HG03103 (cell line): Measurements from ENCODE around the gene ZBTB42.
"Not testable (repeated sequence)": the region's sequence is repeated elsewhere in the genome, so short reads cannot be mapped to it uniquely, and the experiment has no call there.

Source experiments
- ATAC-seq: cut with Tn5 transposase; IDR thresholded peaks from one replicate; pipeline ENCODE4 v1.9.1; 2021; ENCODE audit warnings: low read depth; ENCODE audit not compliant: unreplicated experiment

The ZBTB42 gene

DNA sequence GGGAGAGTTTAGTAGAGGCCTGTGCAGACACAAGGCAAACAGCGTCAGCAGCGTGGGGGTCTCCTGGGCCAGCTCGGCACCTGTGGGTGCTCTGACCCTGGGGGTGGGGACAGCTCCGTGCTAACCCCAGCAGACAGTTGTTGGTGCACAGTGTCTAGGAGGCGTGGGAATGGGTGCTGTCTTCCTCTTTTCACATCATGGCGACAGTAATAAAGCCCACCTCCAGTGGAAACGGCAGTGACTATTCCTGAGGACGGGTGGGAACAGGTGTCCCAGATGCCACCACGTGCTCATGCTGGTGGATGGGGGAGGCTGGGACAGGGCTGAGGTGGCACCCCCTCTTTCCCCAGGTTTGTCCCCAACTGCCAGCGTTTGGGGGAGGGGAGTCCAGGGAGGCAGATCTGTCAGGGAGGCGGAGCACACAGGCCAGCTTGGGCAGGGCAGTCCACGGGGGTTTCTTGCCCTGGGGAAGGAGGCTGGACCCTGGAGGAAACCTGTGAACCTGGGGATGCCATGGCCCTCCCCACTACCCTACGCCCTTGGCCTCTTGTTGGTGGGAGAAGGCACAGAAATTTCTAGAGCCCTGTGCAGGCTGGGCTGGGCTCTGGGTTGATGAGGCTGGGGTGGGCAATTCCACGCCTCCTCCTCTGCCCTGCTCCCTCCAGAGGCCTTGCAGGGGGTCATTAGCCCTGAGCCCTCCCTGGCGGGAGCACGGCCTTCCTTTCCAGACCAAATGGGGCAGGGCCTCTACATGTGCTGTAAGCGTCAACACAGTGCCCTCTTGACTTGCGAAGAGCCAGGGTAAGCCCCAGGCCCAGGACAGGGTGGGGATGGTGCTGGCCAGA lies 3.8 kb downstream of the ZBTB42 start:
- ATAC-seq = no peak

- no peak for ATAC-seq
Measured at GRCh38 chr14:104805326-104805678, 4.4 kb downstream of the ZBTB42 start.

DNA sequence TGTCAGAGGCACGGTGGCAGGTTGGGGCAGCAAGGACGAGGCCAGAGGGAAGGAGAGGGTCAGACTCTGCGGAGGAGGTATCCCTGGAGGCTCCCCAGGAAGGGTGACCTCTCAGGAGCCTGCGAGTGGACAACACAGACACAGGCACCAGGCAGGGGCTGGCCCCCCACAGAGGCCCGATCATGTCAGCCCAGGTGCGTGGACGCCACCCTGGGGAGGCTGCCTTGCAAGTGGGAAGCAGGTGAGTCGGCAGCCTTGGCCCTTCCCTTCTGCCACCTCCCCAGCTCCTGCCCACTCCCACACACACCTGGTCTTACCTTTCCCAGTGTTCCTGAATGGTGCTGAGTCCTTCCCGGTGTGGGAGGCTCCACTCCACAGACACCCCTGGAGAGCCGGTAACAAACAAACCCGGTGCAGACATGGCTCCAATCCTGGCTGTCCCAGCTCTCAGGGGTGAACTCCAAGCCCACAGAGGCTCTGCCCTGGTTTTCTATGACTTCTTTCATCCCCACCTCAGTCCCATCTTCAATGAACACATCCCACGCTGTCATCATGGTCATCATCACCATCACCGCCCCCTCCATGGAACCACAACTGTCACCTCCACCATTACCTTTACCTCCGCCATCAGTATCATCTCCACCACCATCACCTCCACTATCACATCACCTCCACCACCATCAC lies 5.2 kb downstream of the ZBTB42 start:
- ATAC-seq = no peak

GRCh38 chr14:104806625-104807465 lies 5.9 kb downstream of the ZBTB42 start:
- no peak for ATAC-seq

DNA sequence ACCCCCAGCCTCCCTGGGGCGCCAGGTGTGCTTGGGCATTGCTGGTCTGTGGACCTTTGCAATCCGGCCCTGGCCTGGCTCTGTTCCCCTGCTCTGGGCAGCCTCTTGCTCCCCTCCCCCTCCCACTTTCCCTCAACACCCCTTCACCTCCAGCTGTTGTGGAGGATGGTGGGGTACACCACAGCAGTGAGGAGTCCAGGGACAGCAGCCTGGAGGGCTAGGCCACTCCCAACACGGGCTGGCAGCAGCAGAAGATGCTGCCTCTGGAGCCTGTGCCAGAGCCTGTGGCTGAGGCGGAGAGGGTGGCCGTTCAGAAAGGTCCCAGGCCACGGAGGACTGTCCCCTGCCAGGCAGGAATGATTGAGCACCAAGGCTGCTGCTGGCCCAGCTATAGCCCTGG lies 7.6 kb downstream of the ZBTB42 start:
- no peak for ATAC-seq

- ATAC-seq = no peak
Measured at GRCh38 chr14:104810316-104810715, 9.4 kb downstream of the ZBTB42 start.

DNA sequence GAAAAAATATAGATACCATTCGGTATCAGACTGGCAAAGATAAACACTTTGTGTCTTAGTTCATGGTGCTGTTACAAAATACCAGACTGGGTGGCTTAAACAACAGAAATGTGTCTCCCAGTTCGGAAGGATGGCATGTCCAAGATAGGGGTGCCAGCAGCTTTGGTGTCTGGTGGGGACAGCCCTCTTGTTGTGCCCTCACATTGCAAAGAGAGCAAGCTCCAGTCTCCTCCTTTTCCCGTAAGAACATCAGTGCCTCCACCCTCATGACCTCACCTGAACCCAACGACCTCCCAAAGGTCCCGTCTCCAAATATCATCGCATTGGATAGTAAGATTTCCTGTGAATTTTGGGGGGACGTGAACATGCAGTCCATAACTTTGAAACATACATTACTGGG lies 12.4 kb downstream of the ZBTB42 start:
- ATAC-seq = no peak

GRCh38 chr14:104814701-104815100 lies 13.8 kb downstream of the ZBTB42 start:
- ATAC-seq = not testable (repeated sequence)

GRCh38 chr14:104816616-104816884 lies 15.6 kb downstream of the ZBTB42 start:
- no peak for ATAC-seq

GRCh38 chr14:104817930-104818713 lies 17.2 kb downstream of the ZBTB42 start:
- ATAC-seq = no peak

- ATAC-seq = no peak
Measured at GRCh38 chr14:104818714-104819161, 17.8 kb downstream of the ZBTB42 start.

DNA sequence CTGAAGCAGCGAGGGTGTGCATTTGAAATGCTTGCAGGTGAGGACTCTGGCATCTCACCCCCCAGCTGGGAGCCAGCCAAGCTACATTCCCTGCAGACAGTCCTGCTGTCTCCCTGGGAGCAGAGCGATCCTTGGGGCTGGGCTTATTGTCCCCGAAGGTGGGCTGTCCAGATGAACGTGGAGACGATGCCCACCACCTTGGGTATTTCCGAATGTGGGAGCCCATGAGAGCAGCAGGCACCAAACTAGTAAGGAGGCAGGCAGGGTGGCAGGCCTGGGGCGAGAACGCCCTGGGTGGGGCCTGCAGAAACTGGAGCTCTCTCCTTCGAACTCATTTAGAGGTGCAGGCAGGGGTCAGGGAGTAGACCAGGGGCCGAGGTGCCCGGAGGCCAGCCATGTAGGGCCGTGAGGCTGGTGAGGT lies 18.5 kb downstream of the ZBTB42 start:
- no peak for ATAC-seq

GRCh38 chr14:104820669-104821228 lies 19.8 kb downstream of the ZBTB42 start:
- no peak for ATAC-seq

GRCh38 chr14:104821229-104821945 lies 20.5 kb downstream of the ZBTB42 start:
- no peak for ATAC-seq

DNA sequence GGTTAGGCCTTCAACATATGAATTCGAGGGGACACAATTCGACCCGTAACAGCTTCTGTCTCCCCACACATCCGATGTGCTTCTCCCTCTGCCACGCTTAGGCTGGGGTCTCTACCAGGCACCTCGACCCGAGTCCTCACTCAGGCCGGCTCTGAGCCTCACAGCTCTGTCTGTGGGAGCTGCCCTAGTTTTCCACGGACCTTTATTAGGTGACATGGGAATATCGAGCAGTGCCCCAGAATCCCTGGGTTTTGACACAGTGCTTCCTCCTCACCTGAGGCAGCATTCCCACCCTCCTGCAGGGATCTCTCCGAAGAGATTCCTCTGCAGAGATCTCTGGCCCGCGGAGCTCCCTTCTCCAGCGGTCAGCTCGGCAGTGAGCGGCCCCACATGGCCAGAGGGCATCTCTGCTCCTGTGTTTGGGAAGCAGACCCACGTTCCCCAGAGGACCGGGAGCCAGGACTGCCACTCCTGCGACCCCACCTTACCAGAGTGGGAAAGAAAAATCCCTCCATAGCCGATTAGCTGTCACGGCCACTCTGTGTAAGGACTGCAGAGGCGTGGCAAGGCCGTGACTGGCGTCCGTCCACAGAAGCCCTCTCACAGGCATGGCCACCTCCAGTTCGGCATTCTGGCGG lies 21.2 kb downstream of the ZBTB42 start:
- ATAC-seq = no peak

- no peak for ATAC-seq
Measured at GRCh38 chr14:104822821-104823615, 22.1 kb downstream of the ZBTB42 start.

DNA sequence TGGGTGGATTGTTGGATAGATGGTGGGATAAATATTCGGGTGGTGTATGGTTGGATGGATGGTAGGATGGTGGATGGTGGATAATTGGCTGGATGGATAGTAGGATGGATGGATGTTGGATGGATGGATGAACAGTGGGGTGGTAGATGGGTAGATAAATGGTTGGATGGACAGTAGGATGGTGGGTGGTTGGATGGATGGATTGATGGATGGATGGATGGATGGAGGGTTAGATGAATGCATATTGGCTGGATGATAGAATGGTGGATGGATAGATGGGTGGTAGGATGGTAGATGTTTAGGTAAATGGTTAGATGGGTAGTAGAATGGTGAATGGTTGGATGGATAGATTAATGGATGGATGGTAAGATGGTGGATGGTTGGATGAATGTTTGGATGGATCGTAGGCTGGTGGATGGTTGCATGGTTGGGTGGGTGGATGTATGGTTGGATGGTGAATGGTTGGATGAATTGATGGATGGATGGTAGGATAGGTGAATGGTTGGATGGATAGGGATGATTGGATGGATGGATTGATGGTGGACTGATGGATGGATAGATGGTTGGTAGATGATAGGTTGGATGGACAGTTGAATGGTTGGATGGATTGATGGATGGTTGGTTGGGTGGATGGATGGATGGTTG lies 23.6 kb downstream of the ZBTB42 start:
- no peak for ATAC-seq
